Tibial artery (tissue), 4 donors: Measurements from ENCODE around the gene PTPRD.

Source experiments
- DNase-seq, 2 donors: peaks; one replicate each; pipeline ENCODE4 v3.0.0-alpha.2; 2019
- H3K27ac ChIP-seq, 2 donors: fragments of 200-600 bp; sonication (generic) in 1 of 2; 1 replicate in 1 of 2; 2 replicates in 1 of 2; pipeline ENCODE4 v1.5.1; 2018 to 2019; ENCODE audit warnings: mild to moderate bottlenecking in 1 of 2
- H3K27me3 ChIP-seq, 2 donors: fragments of 200-600 bp; sonication (generic) in 1 of 2; one replicate each; pipeline versions ENCODE4 v1.5.1 to v1.6.0; 2016 to 2019
- H3K36me3 ChIP-seq, 3 donors: fragments of 200-600 bp; sonication (generic) in 2 of 3; one replicate each; pipeline ENCODE4 v1.5.1; 2016 to 2019; ENCODE audit warnings: mild to moderate bottlenecking in 2 of 3
- H3K4me1 ChIP-seq, 4 donors: fragments of 200-600 bp; sonication (generic) in 2 of 4; 1 replicate in 3 of 4; 2 replicates in 1 of 4; pipeline ENCODE4 v1.5.1; 2016 to 2019
- H3K4me3 ChIP-seq, 2 donors: fragments of 200-600 bp; sonication (generic) in 1 of 2; 1 replicate in 1 of 2; 2 replicates in 1 of 2; pipeline ENCODE4 v1.5.1; 2018 to 2019; ENCODE audit warnings: mild to moderate bottlenecking in 2 of 2
- H3K9me3 ChIP-seq, 3 donors: fragments of 200-600 bp; sonication (generic) in 1 of 3; one replicate each; pipeline ENCODE4 v1.5.1; 2016 to 2019
- intact Hi-C: fragments of 100-400 bp; cut with DNase I; formaldehyde crosslinking; loops from one replicate; pipeline ENCODE4 v1.15.0; 2023; ENCODE audit warnings: low total_unique reads
- TF ChIP-seq, protein P1 (sequence below), 2 experiments: fragments of 200-600 bp in 1 of 2; fragments of 450-650 bp in 1 of 2; IDR thresholded peaks; one replicate each; pipeline ENCODE4 v1.5.1; 2017 to 2019; ENCODE audit warnings: antibody characterized with exemption in 2 of 2, mild to moderate bottlenecking in 1 of 2, moderate library complexity in 1 of 2

PTPRD gene

DNA sequence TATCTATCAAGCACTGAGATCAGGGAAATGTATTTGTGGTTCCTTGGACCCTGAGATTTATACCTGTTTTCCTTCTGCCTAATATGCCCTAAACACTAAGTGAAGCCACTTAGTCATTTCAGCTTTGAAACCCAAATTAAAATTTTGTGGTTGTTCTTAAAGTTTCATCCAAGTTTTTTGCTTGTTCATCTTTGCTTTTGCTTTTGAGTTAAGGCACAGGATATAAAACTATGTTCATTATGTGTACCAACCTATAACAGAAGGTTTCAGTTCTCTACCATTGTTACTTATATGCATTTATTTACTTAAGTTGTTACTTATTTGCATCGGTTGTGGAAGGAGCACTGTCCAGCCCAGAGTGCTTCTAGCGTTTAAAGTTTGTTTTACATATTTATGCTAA, 382.3 kb downstream of the PTPRD start:
- TF ChIP-seq, protein P1, sequence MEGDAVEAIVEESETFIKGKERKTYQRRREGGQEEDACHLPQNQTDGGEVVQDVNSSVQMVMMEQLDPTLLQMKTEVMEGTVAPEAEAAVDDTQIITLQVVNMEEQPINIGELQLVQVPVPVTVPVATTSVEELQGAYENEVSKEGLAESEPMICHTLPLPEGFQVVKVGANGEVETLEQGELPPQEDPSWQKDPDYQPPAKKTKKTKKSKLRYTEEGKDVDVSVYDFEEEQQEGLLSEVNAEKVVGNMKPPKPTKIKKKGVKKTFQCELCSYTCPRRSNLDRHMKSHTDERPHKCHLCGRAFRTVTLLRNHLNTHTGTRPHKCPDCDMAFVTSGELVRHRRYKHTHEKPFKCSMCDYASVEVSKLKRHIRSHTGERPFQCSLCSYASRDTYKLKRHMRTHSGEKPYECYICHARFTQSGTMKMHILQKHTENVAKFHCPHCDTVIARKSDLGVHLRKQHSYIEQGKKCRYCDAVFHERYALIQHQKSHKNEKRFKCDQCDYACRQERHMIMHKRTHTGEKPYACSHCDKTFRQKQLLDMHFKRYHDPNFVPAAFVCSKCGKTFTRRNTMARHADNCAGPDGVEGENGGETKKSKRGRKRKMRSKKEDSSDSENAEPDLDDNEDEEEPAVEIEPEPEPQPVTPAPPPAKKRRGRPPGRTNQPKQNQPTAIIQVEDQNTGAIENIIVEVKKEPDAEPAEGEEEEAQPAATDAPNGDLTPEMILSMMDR (IDR thresholded peaks at IDR 0.05): no peak
- Histone ChIP-seq H3K36me3 (no peaks in the 10 kb centered on the region), H3K27me3 (no peaks in the 10 kb centered on the region), H3K9me3 (no peaks in the 10 kb centered on the region), H3K4me3 (no peak overlapping the region), H3K27ac (no peak overlapping the region), H3K4me1 (no peaks in the 10 kb centered on the region)
- intact Hi-C loops: no loop called here
- no peak for DNase-seq

DNA sequence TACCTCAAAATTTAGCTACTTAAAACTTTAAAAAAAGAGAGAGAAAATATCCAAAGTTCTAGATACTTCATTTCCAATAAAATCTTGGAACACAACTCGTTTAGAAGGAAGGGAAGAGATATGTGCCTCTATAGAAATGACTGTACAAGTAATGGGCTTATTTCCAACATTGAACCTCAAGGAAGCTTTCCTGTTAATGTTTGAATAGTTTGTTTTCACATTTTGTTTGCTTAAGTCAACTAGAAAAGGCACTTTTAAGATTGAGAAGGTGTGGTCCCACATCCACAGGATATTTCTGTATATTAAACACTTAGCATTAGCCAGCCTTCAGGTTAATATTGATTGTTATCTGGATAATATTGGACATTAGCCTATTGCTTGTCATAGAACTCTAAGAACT, 384.7 kb downstream of the PTPRD start:
- intact Hi-C loops: no loop called here
- Histone ChIP-seq H3K27ac (no peak overlapping the region), H3K4me1 (no peaks in the 10 kb centered on the region), H3K27me3 (no peaks in the 10 kb centered on the region), H3K9me3 (no peaks in the 10 kb centered on the region), H3K36me3 (no peaks in the 10 kb centered on the region), H3K4me3 (no peak overlapping the region)
- no peak for DNase-seq
- TF ChIP-seq, protein P1 (IDR thresholded peaks at IDR 0.05): no peak

DNA sequence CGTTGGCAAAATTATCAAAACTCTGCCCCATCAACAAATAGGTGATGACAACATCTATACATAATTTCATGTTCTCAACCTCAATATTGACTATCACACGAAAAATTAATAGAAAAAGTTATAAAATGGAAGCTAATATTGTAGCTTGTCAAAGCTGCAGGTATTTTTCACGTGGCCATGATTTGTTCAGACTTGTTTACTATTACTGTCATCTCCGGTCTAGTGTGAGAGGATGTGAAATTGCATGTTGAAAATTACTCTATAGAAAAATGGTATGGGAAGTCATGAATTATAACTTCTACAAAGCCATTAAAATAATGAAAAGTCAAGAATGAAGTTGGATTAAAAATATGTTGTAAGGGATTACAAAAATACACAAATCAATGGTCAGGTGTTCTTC, 385.8 kb downstream of the PTPRD start:
- no peaks in the 10 kb centered on the region for H3K4me1 ChIP-seq
- TF ChIP-seq, protein P1 (IDR thresholded peaks at IDR 0.05): no peak
- H3K4me3 ChIP-seq: no peak overlapping the region
- intact Hi-C loops: no loop called here
- H3K36me3 ChIP-seq: no peaks in the 10 kb centered on the region
- H3K9me3 ChIP-seq: no peaks in the 10 kb centered on the region
- H3K27me3 ChIP-seq: no peaks in the 10 kb centered on the region
- H3K27ac ChIP-seq: no peak overlapping the region
- no peak for DNase-seq

DNA sequence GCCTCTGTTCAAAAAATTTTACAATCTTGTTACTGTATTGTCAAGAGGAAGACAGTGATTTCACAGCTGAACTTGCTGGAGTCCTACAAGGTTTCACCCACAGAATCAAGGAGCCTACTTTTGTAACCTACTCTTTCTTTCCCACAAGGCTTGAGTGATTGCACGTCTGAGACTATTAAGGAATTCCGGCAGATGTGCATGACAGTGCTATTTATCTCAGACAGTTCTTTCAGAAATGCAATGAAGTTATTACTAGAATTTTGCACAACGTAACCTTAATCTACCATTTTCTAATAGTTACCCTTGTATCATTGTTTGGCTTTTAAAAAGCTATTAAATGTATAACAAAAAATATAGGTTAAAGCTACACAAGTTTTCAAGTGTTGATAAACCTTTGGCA, 400.1 kb downstream of the PTPRD start:
- H3K4me3 ChIP-seq: no peak overlapping the region
- H3K4me1 ChIP-seq: no peaks in the 10 kb centered on the region
- TF ChIP-seq, protein P1 (IDR thresholded peaks at IDR 0.05): no peak
- intact Hi-C loops: no loop called here
- no peak overlapping the region for H3K27ac ChIP-seq
- no peak for DNase-seq
- no peaks in the 10 kb centered on the region for H3K27me3 ChIP-seq
- no peaks in the 10 kb centered on the region for H3K9me3 ChIP-seq
- no peaks in the 10 kb centered on the region for H3K36me3 ChIP-seq

DNA sequence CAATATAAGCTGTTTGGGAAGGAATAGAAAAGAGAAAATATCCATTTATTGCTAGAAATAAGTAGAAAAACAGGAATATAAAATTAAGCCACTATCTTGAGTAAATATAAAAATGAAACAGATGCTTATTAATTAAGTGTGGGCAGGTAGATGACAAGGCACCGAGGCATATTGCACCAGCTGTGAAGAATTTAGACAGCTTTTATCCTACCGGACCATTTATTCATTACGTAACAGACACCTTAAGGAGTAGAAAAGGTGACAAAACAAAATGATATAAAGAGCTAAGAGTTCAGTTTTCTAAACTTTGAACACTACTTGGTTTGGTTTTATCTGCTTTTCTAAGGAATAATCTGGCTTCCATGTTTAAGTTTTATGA, 404.1 kb downstream of the PTPRD start:
- Histone ChIP-seq H3K4me1 (no peaks in the 10 kb centered on the region), H3K27me3 (no peaks in the 10 kb centered on the region), H3K27ac (no peak overlapping the region), H3K9me3 (no peaks in the 10 kb centered on the region), H3K4me3 (peak overlapping the region; percentile 31 to 44), H3K36me3 (no peaks in the 10 kb centered on the region)
- TF ChIP-seq, protein P1 (IDR thresholded peaks at IDR 0.05): no peak
- intact Hi-C loops: no loop called here
- no peak for DNase-seq

DNA sequence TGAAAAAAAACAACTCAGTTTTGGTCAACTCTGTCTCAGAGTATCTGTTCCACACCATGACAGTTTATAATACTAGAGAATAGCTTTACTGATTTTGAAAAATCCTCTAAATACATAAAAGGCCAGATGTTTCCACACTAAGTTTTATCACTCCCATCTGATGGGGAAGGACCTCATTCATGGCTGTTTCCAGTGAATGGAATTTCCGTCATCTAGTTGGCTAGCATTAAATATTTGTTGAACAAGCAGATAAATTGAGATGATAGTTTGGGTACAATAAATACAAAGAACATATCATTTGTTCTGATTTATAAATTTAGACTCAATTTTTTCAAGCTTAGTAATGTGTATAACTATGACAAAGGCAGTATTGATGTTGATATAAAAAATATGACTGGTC, 408.5 kb downstream of the PTPRD start:
- Histone ChIP-seq H3K4me3 (no peak overlapping the region), H3K4me1 (no peaks in the 10 kb centered on the region), H3K27me3 (no peaks in the 10 kb centered on the region), H3K27ac (no peak overlapping the region), H3K9me3 (no peaks in the 10 kb centered on the region), H3K36me3 (no peaks in the 10 kb centered on the region)
- TF ChIP-seq, protein P1 (IDR thresholded peaks at IDR 0.05): no peak
- intact Hi-C loops: no loop called here
- no peak for DNase-seq
